Measurements from ENCODE around the gene ACVR1B. TPM values are rescaled to one million over a fixed set of nuclear protein-coding genes. Genes with fewer than 3 reads are reported as not detected.

The ACVR1B gene
- total and polyA plus RNA-seq, 2 donors (not counting 3 experiments of a cell fraction or from before 2014, with no cell fraction given), result 29.0 to 33.7 TPM

DNA sequence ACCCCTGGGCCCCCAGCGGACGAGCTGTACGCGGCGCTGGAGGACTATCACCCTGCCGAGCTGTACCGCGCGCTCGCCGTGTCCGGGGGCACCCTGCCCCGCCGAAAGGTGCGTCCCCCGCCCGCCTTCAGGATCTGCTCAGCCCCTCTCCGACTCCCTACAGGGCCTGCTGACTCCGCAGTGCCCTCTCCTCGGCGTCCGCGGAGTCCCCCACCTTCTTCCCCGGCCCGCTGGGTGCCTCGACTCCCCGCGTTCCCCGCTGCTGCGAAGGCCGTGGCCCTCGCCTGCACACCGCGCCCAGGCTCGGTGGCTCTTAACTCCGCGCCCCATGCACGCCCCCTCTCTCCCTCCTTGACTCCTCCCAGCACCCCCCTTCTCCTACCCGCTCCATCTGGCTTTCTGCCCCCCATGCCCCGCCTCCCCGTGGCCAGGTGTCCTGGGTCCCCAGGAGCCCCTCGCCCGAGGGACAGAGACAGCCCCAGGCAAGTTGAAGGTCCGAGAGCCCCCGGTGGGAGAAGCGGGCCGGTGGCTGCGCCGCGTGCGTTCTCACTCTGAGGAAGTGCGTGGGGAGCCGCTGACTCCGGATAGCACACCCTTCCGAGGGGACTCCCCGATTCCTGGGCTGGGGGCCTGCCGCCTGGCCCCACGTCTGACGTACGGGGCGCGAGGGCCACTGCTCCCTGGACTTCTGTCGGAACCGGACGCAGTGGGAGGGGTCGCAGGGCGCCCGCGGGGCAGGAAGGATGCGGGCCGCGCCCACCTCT lies 55.8 kb downstream of the ACVR1B start:
- CTCF ChIA-PET, result interaction anchor here (0.8 to 11.4 kb wide), 5 partner anchors 14 to 75 kb away, joined by 3 to 946 read pairs (median 5); no protein-coding TSS in a partner anchor
- no peak overlapping the region for H2AFZ ChIP-seq (ENCODE audit: low read depth, low read length)
- intact Hi-C loops (cut with micrococcal nuclease), result no loop called here

More for the DNA sequence above, 55.8 kb downstream of the ACVR1B start:
- peak overlapping the region; percentile 72 to 95 (median 83) for H3K4me3 ChIP-seq (replicated peaks in 1 of 3; ENCODE audit: insufficient read depth in 1 of 3, low read depth in 1 of 3, low read length in 3 of 3)
- H3K9ac ChIP-seq (replicated peaks; ENCODE audit: extremely low read depth, insufficient read depth, low read length), result peak overlapping the region; percentile 93
- no peaks in the 10 kb centered on the region for H4K20me1 ChIP-seq (replicated peaks; ENCODE audit: control insufficient read depth, extremely low read depth, insufficient read depth, low read length)
- DNase-seq (ENCODE audit: low read depth, low spot score) (peak; percentile 47), FAIRE-seq (no peak)
- peaks cover 32% of the 10 kb centered on the region for H3K79me2 ChIP-seq (ENCODE audit: control insufficient read depth, insufficient read depth, low read length)
- dilution Hi-C loops (cut with MboI; ENCODE audit: extremely low pct_ligation_motif_present, low sequenced_read_pairs), result no loop called here
- H3K9me3 ChIP-seq (replicated peaks; ENCODE audit: control insufficient read depth, insufficient read depth, low read length), result no peaks in the 10 kb centered on the region
- peaks cover 14 to 15% of the 10 kb centered on the region in 2 experiments for H3K36me3 ChIP-seq (ENCODE audit: control insufficient read depth in 2 of 2, extremely low read depth in 1 of 2, insufficient read depth in 2 of 2, low read length in 2 of 2)
- H3K27me3 ChIP-seq (ENCODE audit: control insufficient read depth in 2 of 2, insufficient read depth in 2 of 2, low read length in 2 of 2), result no peaks in the 10 kb centered on the region
- no peaks in the 10 kb centered on the region for H3K9me1 ChIP-seq (replicated peaks; ENCODE audit: control insufficient read depth, extremely low read depth, insufficient read depth, low read length)
- H3K27ac ChIP-seq (ENCODE audit: insufficient read depth, low read depth, low read length), result peak overlapping the region; percentile 78
- BruUV-seq (replicated peaks), result TSS peak; percentile 33
- peaks cover 42% of the 10 kb centered on the region for H3K4me1 ChIP-seq (ENCODE audit: control insufficient read depth, extremely low read depth, insufficient read depth, low read length)
- TF ChIP-seq MYC (IDR thresholded peaks at IDR 0.05; ENCODE audit: low read depth, low read length), result no peak
- TF ChIP-seq GATA2 (IDR thresholded peaks at IDR 0.05; ENCODE audit: insufficient read depth, insufficient read length, low read depth, low read length), result no peak
- no peak for TF ChIP-seq MAX (IDR thresholded peaks at IDR 0.05; ENCODE audit: insufficient read depth, insufficient read length)
- no peak for TF ChIP-seq POLR2A (IDR thresholded peaks at IDR 0.05; ENCODE audit: low read depth, low read length)
- peak; percentile 14 for TF ChIP-seq POLR2AphosphoS5 (IDR thresholded peaks at IDR 0.05; ENCODE audit: insufficient read depth, low read depth, low read length)
- TF ChIP-seq FOS (IDR thresholded peaks at IDR 0.05; ENCODE audit: borderline replicate concordance, insufficient read depth, low read length), result no peak
- TF ChIP-seq CTCF (IDR thresholded peaks at IDR 0.05; ENCODE audit: extremely low read depth in 1 of 2, insufficient read depth in 1 of 2, low read depth in 1 of 2, low read length in 2 of 2), result no peak
- H3K4me2 ChIP-seq (ENCODE audit: insufficient read depth, low read length), result peak overlapping the region; percentile 68
- POLR2A ChIA-PET, result interaction anchor here (0.6 to 5.8 kb wide), 19 partner anchors 10 to 998 kb away, joined by 3 to 221 read pairs (median 5); partner anchors contain the start of gene NR4A1
